Measurements from ENCODE around the gene SLC6A12. TPM values are rescaled to one million over a fixed set of nuclear protein-coding genes. Genes with fewer than 3 reads are reported as not detected.

SLC6A12 gene
- total and polyA plus RNA-seq, 3 experiments from 2014 or later, result 0.16 to 0.37 TPM; not detected in 1

- ChIA-PET CTCF (no interaction called here), POLR2A (no interaction called here)
- peak overlapping the region in 1 of 7 donors; percentile 72 for H3K4me3 Mint-ChIP-seq
- Histone ChIP-seq H3K9me3 (ENCODE audit: low read length) (no peaks in the 10 kb centered on the region), H3K27ac (ENCODE audit: low read depth, low read length) (no peak overlapping the region), H3K4me1 (ENCODE audit: insufficient read depth, low read length) (no peaks in the 10 kb centered on the region), H3K4me3 (ENCODE audit: low read length) (no peak overlapping the region), H3K27me3 (ENCODE audit: insufficient read depth, low read length, poor library complexity, severe bottlenecking) (no peaks in the 10 kb centered on the region), H3K36me3 (ENCODE audit: insufficient read depth, low read length) (no peaks in the 10 kb centered on the region)
- DNase-seq, result no peak
- no peaks in the 10 kb centered on the region for H3K9me3 Mint-ChIP-seq
- no peak overlapping the region for H3K27ac Mint-ChIP-seq
- H3K27me3 Mint-ChIP-seq, result peaks cover 2 to 32% of the 10 kb centered on the region in 2 donors
- H3K36me3 Mint-ChIP-seq, result no peaks in the 10 kb centered on the region
- peaks cover 0 to 15% (median 5%) of the 10 kb centered on the region in 3 donors for H3K4me1 Mint-ChIP-seq
Observed at GRCh38 chr12:169528-170370, 44.2 kb downstream of the SLC6A12 start.

- POLR2A ChIA-PET, result no interaction called here
- no peaks in the 10 kb centered on the region for H3K36me3 Mint-ChIP-seq
- Histone ChIP-seq H3K4me1 (ENCODE audit: insufficient read depth, low read length) (no peaks in the 10 kb centered on the region), H3K4me3 (ENCODE audit: low read length) (no peak overlapping the region), H3K36me3 (ENCODE audit: insufficient read depth, low read length) (no peaks in the 10 kb centered on the region), H3K27me3 (ENCODE audit: insufficient read depth, low read length, poor library complexity, severe bottlenecking) (no peaks in the 10 kb centered on the region), H3K9me3 (ENCODE audit: low read length) (no peaks in the 10 kb centered on the region), H3K27ac (ENCODE audit: low read depth, low read length) (no peak overlapping the region)
- H3K9me3 Mint-ChIP-seq, result no peaks in the 10 kb centered on the region
- peaks cover 0 to 15% (median 5%) of the 10 kb centered on the region in 3 donors for H3K4me1 Mint-ChIP-seq
- no peak for DNase-seq
- no peak overlapping the region for H3K27ac Mint-ChIP-seq
- no peak overlapping the region for H3K4me3 Mint-ChIP-seq
- peaks cover 2 to 30% of the 10 kb centered on the region in 2 donors for H3K27me3 Mint-ChIP-seq
- CTCF ChIA-PET, result no interaction called here
Observed at GRCh38 chr12:168763-169525, 45.0 kb downstream of the SLC6A12 start.

- H3K4me1 Mint-ChIP-seq, result peaks cover 0 to 15% (median 5%) of the 10 kb centered on the region in 3 donors
- no peaks in the 10 kb centered on the region for H3K9me3 ChIP-seq (ENCODE audit: low read length)
- POLR2A ChIA-PET, result no interaction called here
- H3K9me3 Mint-ChIP-seq, result no peaks in the 10 kb centered on the region
- DNase-seq, result no peak
- H3K36me3 ChIP-seq (ENCODE audit: insufficient read depth, low read length), result no peaks in the 10 kb centered on the region
- H3K27me3 ChIP-seq (ENCODE audit: insufficient read depth, low read length, poor library complexity, severe bottlenecking), result no peaks in the 10 kb centered on the region
- CTCF ChIA-PET, result no interaction called here
- no peaks in the 10 kb centered on the region for H3K36me3 Mint-ChIP-seq
- H3K4me3 ChIP-seq (ENCODE audit: low read length), result no peak overlapping the region
- H3K27ac Mint-ChIP-seq, result no peak overlapping the region
- H3K27me3 Mint-ChIP-seq, result peaks cover 2 to 26% of the 10 kb centered on the region in 2 donors
- no peaks in the 10 kb centered on the region for H3K4me1 ChIP-seq (ENCODE audit: insufficient read depth, low read length)
- H3K27ac ChIP-seq (ENCODE audit: low read depth, low read length), result no peak overlapping the region
- no peak overlapping the region for H3K4me3 Mint-ChIP-seq
Observed at GRCh38 chr12:167959-168600, 45.9 kb downstream of the SLC6A12 start.

GRCh38 chr12:166425-167075 is 47.4 kb downstream of the SLC6A12 start:
- Mint-ChIP-seq H3K27me3 (peaks cover 0 to 19% of the 10 kb centered on the region in 2 donors), H3K36me3 (no peaks in the 10 kb centered on the region), H3K27ac (no peak overlapping the region), H3K4me3 (no peak overlapping the region), H3K4me1 (peaks cover 0 to 15% (median 5%) of the 10 kb centered on the region in 3 donors), H3K9me3 (no peaks in the 10 kb centered on the region)
- no peak for DNase-seq
- Histone ChIP-seq H3K9me3 (ENCODE audit: low read length) (no peaks in the 10 kb centered on the region), H3K27ac (ENCODE audit: low read depth, low read length) (no peak overlapping the region), H3K36me3 (ENCODE audit: insufficient read depth, low read length) (no peaks in the 10 kb centered on the region), H3K4me1 (ENCODE audit: insufficient read depth, low read length) (no peaks in the 10 kb centered on the region), H3K4me3 (ENCODE audit: low read length) (no peak overlapping the region), H3K27me3 (ENCODE audit: insufficient read depth, low read length, poor library complexity, severe bottlenecking) (no peaks in the 10 kb centered on the region)
- POLR2A ChIA-PET, result no interaction called here
- CTCF ChIA-PET, result no interaction called here

GRCh38 chr12:165862-166368 is 48.0 kb downstream of the SLC6A12 start:
- Histone ChIP-seq H3K4me3 (ENCODE audit: low read length) (no peak overlapping the region), H3K27ac (ENCODE audit: low read depth, low read length) (no peak overlapping the region), H3K4me1 (ENCODE audit: insufficient read depth, low read length) (no peaks in the 10 kb centered on the region), H3K27me3 (ENCODE audit: insufficient read depth, low read length, poor library complexity, severe bottlenecking) (no peaks in the 10 kb centered on the region), H3K36me3 (ENCODE audit: insufficient read depth, low read length) (no peaks in the 10 kb centered on the region), H3K9me3 (ENCODE audit: low read length) (no peaks in the 10 kb centered on the region)
- Mint-ChIP-seq H3K9me3 (no peaks in the 10 kb centered on the region), H3K4me3 (no peak overlapping the region), H3K27me3 (peaks cover 0 to 13% of the 10 kb centered on the region in 2 donors), H3K27ac (no peak overlapping the region), H3K4me1 (peaks cover 0 to 15% (median 5%) of the 10 kb centered on the region in 3 donors), H3K36me3 (no peaks in the 10 kb centered on the region)
- ChIA-PET POLR2A (no interaction called here), CTCF (no interaction called here)
- DNase-seq, result no peak

- Mint-ChIP-seq H3K4me3 (no peak overlapping the region), H3K36me3 (no peaks in the 10 kb centered on the region), H3K27ac (no peak overlapping the region), H3K4me1 (peaks cover 0 to 8% (median 5%) of the 10 kb centered on the region in 3 donors), H3K9me3 (no peaks in the 10 kb centered on the region), H3K27me3 (peaks cover 0 to 5% of the 10 kb centered on the region in 2 donors)
- H3K9me3 ChIP-seq (ENCODE audit: low read length), result no peaks in the 10 kb centered on the region
- H3K4me1 ChIP-seq (ENCODE audit: insufficient read depth, low read length), result no peaks in the 10 kb centered on the region
- no peaks in the 10 kb centered on the region for H3K27me3 ChIP-seq (ENCODE audit: insufficient read depth, low read length, poor library complexity, severe bottlenecking)
- H3K36me3 ChIP-seq (ENCODE audit: insufficient read depth, low read length), result no peaks in the 10 kb centered on the region
- H3K4me3 ChIP-seq (ENCODE audit: low read length), result no peak overlapping the region
- CTCF ChIA-PET, result no interaction called here
- POLR2A ChIA-PET, result no interaction called here
- no peak for DNase-seq
- H3K27ac ChIP-seq (ENCODE audit: low read depth, low read length), result no peak overlapping the region
Observed at GRCh38 chr12:164207-164606, 49.8 kb downstream of the SLC6A12 start.

- CTCF ChIA-PET, result no interaction called here
Observed at GRCh38 chr12:163406-163986, 50.5 kb downstream of the SLC6A12 start.

More at GRCh38 chr12:163406-163986, 50.5 kb downstream of the SLC6A12 start:
- no peak overlapping the region for H3K4me3 Mint-ChIP-seq
- H3K27ac Mint-ChIP-seq, result no peak overlapping the region
- Histone ChIP-seq H3K4me3 (ENCODE audit: low read length) (no peak overlapping the region), H3K36me3 (ENCODE audit: insufficient read depth, low read length) (no peaks in the 10 kb centered on the region), H3K27ac (ENCODE audit: low read depth, low read length) (no peak overlapping the region), H3K27me3 (ENCODE audit: insufficient read depth, low read length, poor library complexity, severe bottlenecking) (no peaks in the 10 kb centered on the region), H3K9me3 (ENCODE audit: low read length) (no peaks in the 10 kb centered on the region), H3K4me1 (ENCODE audit: insufficient read depth, low read length) (no peaks in the 10 kb centered on the region)
- H3K4me1 Mint-ChIP-seq, result peaks cover 0 to under 1% (median under 1%) of the 10 kb centered on the region in 3 donors
- no peaks in the 10 kb centered on the region for H3K9me3 Mint-ChIP-seq
- H3K27me3 Mint-ChIP-seq, result peaks cover 1 to 3% of the 10 kb centered on the region in 2 donors
- no peaks in the 10 kb centered on the region for H3K36me3 Mint-ChIP-seq
- POLR2A ChIA-PET, result no interaction called here
- no peak for DNase-seq
